ENCODE data around the gene PSD2.

PSD2 gene

DNA sequence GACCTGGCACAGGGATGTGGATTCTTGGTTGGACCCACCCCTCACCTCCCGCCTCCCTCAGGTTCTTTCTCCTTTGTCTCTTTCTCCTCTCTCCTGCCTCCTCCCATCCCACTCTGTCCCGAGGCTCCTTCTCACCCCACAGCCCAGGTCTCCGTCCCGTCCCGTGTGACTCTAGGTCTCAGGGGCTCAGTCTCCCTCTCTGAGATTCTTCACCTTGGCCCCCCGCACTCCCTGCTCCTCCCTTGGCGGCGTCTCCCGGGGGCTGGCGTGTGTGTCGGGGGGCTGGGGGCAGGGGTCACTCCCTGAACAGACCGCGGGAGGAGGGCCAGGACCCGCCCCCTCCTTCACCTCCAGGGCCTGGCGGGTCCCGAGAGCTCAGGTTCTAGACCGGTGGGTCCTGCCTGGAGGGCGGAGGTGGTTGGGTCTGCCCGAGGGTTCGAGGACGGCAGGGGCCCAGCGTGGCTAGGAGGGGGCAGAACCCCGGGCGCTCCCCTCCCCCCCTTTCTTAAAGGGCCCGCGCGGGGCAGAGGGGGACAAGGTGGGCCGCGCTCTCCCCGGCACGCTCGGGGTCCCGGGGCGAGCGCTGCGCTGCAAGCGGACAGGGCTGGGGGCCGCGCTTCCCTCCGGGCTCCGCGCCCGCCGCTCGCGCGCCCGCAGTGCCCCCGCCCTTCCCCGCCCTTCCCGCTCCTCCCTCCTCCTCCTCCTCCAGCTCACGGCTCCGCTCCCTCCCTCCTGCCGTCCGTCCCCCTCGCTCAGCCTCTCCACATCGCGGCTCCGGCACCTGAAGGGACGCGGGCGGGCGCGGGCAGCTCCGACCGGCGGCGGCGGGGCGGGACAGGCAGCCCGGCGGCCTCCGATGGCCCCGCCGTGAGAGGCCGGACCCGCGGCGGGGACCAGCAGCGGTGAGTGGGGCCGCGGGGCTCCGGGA lies at the start of gene PSD2:
TSS of gene PSD2 (plus strand) at position 735 of the 928 bp plus-strand sequence. CDS start 13,633 bp downstream, outside the sequence.
- DNase-seq, result no peak

DNA sequence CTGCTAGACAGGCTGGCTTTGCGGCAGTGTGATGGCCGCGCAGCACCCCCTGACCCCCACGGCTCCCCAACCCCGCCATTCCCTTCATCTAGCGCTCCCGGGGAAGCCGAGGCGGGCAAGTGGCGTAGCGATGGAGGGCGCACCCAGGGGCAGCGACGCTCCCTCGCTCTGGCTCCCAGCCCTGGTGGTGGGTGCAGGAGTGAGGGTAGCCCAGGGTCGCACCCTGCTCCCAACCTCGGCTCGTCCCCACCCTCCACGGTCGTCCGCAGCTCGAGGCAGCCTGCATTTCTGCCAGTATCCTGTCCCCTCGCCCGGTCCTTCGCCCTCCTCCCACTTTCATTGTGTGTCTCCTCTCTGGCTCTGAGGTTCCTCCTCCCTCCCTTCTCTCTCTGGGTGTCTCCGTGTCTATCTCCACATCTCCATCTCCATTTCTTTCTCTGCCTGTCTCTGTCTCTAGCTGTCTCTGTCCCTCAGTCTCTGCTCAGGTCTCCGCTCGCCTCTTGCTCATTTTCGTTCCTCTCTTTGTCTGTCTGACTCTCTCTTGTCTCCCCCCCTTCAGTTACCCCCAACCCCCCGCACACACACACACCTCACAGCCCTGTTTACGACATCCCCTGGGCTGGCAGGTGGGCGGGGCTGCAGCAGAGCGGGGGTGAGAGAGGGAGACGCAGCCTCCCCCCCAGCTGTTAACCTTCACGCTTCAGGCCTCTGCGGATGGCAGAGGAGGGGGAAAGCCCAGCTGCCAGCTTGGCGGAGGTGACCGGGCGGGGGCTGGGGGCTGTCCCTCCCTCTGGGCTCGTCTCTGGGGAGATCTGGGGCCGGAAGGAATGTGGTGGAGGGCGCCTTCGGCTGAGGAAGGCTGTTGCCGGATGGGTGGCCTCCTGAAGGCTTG lies 48.7 kb upstream of the PSD2 start:
- DNase-seq, result peak; percentile 64

DNA sequence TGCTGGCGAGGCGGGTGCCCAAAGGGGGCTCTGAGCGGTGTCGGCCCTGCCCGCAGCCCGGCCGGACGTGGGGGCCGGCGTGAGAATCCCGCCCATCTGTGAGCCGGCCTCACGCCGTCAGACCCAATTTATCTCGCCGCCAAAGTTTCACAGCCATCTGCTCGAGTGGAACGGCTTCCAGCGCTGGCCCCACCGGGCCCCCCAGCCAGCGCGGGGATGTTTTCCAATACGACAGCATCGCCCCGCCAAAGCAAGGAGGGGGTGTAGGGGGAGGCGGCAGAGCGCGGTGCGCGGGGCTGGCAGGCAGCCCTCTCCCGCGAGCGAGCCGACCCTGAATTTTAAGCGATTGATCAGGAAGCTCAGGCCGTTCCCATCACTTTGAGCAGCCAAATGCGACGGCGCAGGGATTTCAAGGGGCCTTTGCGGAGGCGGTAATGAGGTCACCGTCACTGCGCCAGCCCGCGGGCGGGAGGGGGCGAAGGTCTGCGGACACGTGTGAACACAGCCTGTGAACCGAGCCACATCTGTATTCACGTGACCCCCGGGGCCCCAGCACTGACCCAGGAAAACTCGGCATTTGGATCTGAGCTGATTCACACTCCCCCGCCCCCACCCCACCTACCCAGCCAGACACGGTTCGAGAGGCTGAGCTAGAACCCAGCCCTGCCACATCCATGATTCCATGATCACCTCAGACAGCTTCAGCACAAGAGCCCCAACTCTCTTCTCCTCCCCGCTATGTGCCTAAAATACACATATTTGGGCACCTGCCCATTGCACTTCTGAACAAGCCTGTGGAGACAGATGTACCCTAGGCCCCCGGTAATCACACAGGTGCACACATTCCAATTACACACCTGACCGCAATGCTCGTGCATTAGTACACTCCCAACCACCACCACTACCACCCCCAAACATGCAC lies 47.8 kb upstream of the PSD2 start:
- DNase-seq, result peak; percentile 47

DNA sequence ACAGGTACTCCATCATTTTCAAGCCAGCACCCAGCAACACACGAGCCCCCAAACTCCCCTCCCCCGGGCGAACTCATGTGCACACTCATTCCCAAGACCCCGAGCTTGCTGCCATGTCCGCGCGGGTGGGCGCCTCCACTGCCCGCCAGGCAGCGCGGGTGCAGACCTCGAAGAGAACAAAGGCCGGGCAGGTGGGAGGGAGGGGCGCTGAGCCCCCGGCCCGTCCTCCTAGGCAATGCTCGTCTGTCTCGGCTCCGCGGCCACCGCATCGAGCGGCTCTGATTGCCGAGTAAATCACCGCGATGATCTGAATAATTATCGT lies 47.1 kb upstream of the PSD2 start:
- DNase-seq, result no peak

DNA sequence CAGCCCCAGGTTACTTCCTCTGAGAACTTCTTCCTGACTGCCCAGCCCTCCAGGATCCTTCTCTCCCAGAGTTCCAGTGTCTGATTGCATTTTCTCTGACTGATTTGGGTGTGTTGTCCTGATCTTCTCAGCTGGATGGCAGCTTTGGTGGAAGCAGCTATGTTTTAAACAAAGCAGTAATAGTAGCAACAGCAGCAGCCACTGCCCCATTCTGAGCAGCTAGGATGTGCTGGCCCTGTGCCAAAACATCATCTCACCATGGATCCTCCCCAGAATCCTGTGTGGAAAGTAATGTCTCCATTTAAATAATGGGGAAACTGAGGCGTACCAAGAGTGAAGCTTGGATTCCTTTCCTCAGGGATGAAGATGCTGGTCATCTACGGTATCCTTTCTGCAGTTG lies 46.4 kb upstream of the PSD2 start:
- no peak for DNase-seq

DNA sequence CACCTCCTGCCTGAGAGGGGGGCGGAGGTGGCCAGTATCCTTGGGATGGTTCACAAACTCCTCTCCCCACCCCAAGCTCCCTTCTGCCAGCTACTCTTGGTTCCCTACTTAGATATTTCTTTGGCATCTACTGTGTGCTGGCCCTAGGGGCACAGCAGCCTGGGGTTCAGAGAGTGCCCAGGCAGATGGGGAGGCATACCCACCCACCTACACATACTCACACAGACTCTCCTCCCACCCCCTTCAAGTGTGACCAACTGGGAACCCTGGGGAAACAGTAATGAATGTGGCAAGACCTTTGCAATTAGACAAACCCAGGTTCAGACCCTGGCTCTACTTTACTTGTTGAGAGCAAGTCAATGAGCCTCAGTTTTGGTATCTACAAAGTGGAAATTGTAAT lies 44.4 kb upstream of the PSD2 start:
- no peak for DNase-seq

DNA sequence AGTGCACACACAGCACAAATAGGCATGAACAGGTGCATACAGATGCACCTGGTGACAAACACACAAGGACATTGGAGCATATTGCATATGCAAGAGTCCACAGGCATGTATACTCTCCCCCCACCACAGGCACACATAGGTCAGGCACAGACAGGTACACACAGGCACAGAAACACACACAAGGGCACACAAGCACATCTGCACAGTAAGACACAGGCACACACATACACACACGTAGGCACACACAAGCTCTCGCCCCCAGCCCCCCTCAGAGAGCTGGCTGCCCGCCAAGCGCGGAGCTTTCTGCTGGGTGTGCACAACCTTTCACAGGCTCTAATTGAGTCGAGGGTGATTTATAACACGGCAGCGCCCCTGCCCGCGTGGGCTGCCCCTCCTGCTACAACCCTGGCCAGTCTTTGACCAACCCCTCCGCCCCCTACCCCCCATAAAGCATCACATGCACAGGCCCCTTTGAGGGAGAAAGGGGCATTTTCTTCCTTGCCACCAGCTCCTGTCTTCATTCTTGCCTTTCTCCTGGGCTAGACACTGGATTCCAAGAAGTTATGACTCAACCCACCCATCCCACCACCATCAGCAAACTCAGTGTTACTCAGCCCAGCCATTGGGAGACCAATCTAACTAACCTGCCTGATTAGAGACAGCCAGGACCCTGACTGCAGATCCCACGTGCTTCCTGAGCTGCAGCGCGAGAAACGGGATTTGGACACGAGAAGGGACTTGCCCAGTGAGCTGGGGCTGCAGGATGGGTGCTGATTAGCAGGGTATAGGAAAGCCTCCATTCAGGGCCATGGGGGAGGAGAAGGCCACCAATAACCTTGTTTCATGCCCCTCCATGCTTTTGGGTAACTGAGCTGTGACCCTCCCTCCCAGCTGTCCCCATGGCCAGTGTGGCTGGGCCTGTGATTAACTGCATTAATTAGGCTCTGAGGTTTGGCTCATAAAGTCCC lies 42.8 kb upstream of the PSD2 start:
- DNase-seq, result no peak

DNA sequence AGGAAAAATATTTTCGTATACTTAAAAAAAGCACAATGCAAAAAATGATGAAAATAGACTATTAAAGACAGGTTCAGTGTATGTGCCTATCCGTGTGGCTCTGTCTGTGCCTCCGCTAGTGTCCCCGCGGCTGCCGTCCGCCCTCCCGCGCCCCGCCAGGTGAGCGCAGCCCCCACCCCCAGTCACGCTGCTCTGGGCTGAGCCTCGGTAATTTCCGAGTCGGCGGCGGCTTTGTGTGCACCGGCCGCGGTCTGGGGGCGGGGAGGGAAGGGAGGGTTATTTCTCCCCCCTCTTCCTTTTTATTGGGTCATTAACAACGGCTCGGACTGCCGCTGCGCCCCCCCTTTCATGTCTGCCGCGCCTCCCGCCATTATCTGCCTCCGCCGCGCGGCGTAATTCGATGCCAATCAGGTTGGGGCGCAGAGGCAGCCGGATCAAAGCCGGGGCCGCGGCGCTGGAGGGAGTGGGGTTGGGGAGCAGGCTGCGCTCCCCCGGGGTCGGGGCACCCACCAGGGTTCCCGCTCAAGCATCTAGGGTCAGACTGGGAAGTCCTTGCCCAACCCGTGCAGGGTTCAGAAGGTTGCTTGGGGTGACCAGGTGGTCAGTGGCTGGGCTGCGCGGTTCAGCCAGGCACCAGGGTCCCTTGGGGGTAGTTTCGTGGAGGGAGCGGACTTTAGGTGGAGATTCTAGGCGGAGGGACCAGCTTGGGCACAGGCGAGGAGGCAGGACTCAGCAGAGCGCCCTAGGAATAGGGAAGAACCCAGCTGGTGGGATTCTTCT lies 39.5 kb upstream of the PSD2 start:
- DNase-seq, result no peak

DNA sequence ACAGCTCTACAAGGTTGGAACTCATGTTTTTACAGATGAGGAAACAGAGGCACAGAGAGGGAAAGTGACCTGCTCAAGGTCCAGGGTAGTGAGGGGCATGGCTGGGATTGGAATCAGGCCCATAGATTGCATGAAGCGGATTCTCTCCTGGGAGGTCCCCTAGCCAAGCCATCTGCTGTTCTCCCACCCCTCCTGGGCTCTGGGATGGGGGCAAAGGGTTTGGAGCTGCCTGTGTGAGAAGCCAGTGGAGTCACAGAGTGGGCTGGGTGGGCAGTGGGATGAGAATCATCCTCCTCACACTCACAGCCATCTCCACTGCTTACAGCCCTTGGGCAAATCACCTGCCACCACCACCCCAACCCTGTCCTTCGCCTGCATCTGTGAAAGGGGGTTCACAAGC lies 38.6 kb upstream of the PSD2 start:
- DNase-seq, result no peak

DNA sequence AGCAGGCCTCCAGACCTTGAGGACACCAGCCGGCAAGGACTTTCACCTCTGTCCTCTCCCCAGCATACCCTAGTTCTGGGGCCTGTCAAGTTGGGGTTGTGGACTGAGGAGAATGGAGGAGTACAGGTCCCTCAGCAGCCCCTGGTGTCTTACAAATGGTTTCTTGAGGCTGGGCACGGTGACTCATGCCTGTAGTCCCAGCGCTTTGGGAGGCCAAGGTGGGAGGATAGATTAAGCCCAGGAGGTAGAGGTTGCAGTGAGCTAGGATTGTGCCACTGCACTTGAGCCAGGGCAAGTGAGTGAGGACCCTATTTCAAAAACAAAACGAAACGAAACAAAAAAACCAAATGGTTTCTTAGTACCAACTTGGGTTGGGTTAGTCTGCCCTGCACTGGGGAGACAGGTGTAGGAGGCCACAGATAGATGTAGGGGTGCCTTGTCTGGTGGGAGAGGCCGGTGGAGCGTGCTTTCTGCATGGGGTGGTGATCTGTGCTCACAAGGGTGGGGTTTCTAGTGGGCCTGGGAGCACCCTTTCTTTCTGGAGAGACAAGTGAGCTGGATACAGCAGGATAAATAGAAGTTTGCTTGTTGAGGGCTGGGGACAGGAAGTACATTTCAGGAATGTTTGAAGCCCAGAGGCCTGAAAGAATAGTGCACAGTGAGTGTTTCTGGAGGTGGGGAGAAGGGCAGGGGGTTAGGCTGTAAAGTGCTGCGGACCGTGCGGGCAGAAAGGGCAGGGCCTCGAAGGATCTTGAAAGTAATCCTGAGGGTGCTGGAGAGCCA lies 37.7 kb upstream of the PSD2 start:
- no peak for DNase-seq

DNA sequence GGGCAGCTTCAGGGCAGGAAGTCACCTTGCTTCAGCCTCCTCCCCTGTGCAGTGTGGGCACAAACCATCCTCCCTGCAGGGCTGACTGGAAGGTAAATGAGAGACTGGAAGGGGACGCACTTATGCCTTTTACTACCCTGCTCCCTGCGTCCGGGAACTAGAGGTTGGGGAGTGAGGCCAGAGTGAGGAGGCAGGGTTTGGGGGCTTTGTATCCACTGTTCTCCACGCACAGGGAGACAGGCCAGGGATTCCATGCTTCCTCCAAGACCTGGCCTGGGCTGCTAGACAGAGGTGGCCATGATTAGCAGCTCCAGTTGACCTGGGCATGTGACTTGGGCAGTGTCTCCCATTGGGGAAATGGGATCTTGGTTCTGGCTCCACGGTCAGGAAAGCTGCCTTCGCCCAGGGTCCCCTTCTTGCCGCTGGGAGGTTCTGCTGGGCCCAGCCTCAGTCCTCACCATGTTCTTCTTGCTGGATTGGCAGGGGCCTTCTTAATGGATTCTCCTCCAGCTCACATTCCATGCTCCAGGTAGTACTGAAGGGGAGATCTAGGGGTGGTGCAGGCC lies 37.0 kb upstream of the PSD2 start:
- DNase-seq, result no peak

DNA sequence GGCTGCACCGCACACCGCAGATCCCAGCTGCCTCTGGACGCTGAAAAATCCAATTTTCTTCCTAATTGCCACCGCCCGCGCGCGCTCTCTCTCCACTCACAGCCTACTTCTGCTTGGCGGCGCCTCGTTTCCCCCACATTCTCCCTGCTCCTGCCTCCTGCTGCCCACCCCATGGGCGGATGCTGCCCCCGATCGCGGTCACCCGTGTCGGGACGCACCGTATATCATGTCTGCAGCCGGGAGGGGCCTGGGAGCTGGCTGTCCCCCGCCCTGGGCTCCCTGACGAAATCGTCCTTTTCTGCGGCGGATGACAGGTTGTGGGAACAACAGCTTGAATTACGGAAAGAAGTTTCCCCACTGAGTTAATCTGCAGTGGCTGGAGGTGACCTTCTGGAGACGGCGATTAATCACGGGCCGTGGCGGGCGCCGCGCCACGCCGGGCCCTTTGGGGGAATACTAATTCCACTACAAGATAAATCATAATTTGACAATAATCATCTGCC lies 36.3 kb upstream of the PSD2 start:
- no peak for DNase-seq

DNA sequence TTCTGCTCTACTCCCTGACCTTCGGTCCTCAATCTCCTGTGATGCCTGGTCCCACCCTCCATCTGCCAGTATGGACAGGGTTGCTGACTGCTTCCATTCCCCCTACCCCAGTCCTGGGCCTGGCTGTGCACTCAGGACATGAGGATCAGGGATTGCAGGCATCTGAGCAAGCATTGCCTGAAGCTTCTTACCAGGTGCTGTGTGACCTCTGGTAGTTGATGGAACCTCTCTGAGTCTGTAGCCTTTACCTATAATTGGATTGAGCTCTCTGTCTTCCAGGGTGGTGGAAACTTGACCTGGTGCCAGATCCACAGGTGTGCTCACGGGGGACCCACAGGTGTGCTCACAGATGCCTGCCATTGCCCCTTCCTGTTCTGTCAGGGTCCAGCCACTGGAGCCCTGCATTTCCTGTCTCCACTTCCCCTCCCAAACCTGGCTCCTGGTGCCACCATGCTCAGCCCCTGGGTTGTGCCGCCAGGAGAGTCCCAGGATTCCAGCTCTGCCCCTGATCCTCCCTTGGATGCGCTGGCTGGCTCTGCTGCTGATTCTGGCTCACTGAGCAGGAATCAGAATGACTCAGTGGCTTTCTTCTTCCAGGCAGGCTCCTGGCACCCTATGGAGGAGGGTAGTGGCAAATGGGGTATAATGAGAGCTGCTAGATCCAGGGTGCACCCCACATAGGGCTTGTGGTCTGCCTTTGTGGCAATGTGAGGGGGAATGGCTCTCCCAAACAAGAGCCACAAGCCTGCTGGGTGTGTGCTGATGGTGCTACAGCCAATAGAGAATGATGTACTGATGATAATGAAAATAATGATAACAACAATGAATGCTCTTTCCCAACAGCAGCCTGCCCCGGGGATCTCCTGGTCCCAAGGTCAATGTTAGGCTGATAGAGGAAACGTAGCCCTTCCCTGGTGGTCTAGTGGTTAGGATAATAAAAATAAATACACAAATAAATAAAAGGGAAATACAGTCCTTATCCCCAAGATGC lies 35.2 kb upstream of the PSD2 start:
- no peak for DNase-seq

DNA sequence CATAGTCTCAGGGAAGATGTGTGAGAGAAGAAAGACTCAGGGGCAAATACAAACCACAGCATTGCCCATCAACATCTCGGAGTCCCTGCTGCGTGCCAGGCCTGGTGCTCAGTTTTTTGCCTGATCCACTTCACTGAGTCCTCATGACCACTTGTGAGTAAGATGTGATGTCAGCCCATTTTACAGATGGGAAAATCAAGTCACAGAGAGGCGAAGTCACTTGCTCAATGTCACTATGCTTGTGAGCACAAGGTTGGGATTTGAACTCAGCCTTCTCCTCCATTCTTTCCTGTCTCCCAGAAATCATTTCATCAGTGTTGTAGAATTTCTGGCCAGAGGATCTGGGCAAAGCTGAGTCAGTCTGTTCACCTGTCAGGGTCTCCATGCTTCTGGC lies 34.6 kb upstream of the PSD2 start:
- DNase-seq, result no peak

DNA sequence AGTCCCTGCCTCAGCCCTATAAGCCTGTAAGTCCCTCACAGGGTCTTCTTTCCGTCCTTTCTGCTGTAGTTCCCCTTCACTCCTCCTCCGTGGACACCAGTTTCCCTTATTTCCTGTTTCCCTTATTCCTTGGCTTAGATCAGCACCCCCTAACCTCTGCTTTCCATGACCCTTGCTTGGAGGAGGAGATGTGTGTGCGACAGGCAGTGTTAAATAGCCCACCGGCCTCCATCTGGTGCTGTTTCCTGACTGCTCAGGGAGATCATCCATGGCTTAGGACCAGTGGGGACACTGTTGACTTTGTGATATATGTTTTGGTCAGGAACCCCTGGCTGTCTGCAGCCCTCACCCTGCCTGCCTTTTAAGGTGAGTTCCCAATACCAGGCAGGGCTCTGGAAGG lies 34.1 kb upstream of the PSD2 start:
- DNase-seq, result no peak

DNA sequence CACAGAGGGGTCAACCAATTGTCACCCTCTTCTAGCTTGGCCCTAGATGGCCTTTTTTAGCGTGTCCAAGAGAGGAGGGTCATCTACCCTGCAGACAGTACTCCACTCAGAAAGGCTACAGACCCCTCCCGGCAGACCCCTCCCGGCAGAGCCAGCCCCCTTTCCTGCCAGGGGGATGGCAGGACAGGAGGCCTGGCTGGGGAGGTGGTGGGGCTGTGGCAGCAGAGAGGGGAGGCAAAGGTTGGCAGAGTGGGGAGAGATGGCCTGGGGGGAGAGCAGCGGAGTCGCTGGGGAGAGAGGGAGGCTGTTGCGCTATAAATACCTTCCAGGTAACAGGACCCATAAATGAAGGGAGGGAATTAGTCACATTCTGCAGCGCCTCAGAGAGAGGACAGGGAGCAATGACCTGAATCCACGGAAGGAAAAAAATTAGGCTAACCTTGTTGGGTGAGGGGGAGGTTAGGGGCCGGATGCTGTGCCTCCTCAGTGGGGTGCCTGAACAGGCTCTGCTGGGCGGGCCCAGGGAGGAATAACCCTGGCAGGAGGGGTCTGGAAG lies 32.9 kb upstream of the PSD2 start:
- DNase-seq, result no peak

DNA sequence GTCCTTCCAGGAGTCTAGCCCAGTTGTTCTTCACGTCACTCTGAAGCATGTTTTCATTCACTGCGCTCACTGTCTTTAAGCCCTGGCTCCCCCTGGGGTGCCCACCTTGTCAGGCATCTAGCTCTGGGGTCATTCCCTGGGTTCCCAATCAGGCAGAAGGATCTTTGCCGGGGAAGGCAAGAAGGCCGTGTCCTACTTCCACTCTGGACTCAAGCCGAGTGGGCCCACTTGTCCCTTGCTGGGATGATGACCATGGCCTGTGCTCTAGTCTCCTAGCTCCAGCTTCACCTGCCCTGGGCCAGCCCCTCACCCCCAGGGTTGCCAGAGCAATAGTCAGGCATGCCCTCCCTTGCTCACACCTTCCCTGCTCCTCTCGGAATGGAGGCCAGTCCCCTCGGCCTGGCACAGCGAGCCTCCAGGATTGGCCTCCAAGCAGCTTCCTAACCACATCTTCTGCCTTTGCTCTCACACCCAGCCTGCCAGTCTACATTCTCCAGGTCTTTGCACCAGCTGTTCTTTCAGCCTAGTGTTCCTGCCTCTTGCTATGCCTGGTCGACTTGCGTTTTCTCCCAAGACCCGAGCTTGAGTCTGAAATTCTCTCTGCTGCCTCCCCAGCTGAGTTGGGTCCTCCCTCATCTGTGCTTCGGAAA lies 32.2 kb upstream of the PSD2 start:
- DNase-seq, result no peak

Data from stimulated activated CD4-positive, alpha-beta T cell treated with anti-CD3 and anti-CD28 coated beads, Interleukin-1b, Interleukin-23, amount 100 ng/mL, for 48 hours (primary cell).